Activated CD8-positive, alpha-beta memory T cell treated with anti-CD3 and anti-CD28 coated beads, Interleukin-2, amount 50 U/mL, for 1 hour (primary cell): ENCODE results near the gene GSDME.
"Not testable (repeated sequence)": the region's sequence is repeated elsewhere in the genome, so short reads cannot be mapped to it uniquely, and the experiment has no call there.

Source experiments
- DNase-seq: peaks from one replicate; pipeline ENCODE4 v3.0.0-alpha.2; 2020; ENCODE audit errors: extremely low read depth

The GSDME gene

GRCh38 chr7:24741679-24742505 lies 15.4 kb downstream of the GSDME start:
- no peak for DNase-seq

GRCh38 chr7:24740871-24741270 lies 16.4 kb downstream of the GSDME start:
- DNase-seq, result no peak

GRCh38 chr7:24739306-24739705 lies 18.0 kb downstream of the GSDME start:
- DNase-seq, result no peak

GRCh38 chr7:24738577-24738976 lies 18.7 kb downstream of the GSDME start:
- no peak for DNase-seq

GRCh38 chr7:24737281-24737680 lies 20.0 kb downstream of the GSDME start:
- DNase-seq, result no peak

- not testable (repeated sequence) for DNase-seq
Observed at GRCh38 chr7:24735594-24735993, 21.7 kb downstream of the GSDME start.

GRCh38 chr7:24734306-24734705 lies 23.0 kb downstream of the GSDME start:
- DNase-seq, result no peak

GRCh38 chr7:24733414-24734060 lies 23.7 kb downstream of the GSDME start:
- DNase-seq, result no peak

- no peak for DNase-seq
Observed at GRCh38 chr7:24732646-24733413, 24.4 kb downstream of the GSDME start.

GRCh38 chr7:24731313-24731712 lies 26.0 kb downstream of the GSDME start:
- no peak for DNase-seq

- no peak for DNase-seq
Observed at GRCh38 chr7:24730018-24730369, 27.3 kb downstream of the GSDME start.

- DNase-seq, result no peak
Observed at GRCh38 chr7:24729365-24730017, 27.8 kb downstream of the GSDME start.

- DNase-seq, result no peak
Observed at GRCh38 chr7:24728503-24729364, 28.5 kb downstream of the GSDME start.

GRCh38 chr7:24728121-24728500 lies 29.2 kb downstream of the GSDME start:
- no peak for DNase-seq

- no peak for DNase-seq
Observed at GRCh38 chr7:24727154-24728120, 29.8 kb downstream of the GSDME start.

- no peak for DNase-seq
Observed at GRCh38 chr7:24725554-24726241, 31.6 kb downstream of the GSDME start.

GRCh38 chr7:24724451-24725190 lies 32.6 kb downstream of the GSDME start:
- no peak for DNase-seq

GRCh38 chr7:24723178-24723530 lies 34.1 kb downstream of the GSDME start:
- no peak for DNase-seq
